Measurements from ENCODE around the gene TATDN2. TPM values are rescaled to one million over a fixed set of nuclear protein-coding genes. Genes with fewer than 3 reads are reported as not detected.
"Not testable (repeated sequence)": the region's sequence is repeated elsewhere in the genome, so short reads cannot be mapped to it uniquely, and the experiment has no call there.

TATDN2 gene
- total and polyA plus RNA-seq, 5 experiments from 2014 or later, result 11.5 to 71.1 (median 20.9) TPM

- H3K4me1 Mint-ChIP-seq, result peaks cover 13 to 29% (median 23%) of the 10 kb centered on the region in 4 donors
- peak; percentile 42 to 54 for ATAC-seq
- peaks cover 0 to 37% (median 1%) of the 10 kb centered on the region in 3 donors for H3K36me3 Mint-ChIP-seq
- H3K4me3 Mint-ChIP-seq, result peak overlapping the region in 1 of 10 donors; percentile 12
- H3K27ac Mint-ChIP-seq, result peak overlapping the region in 6 of 10 donors; percentile 8 to 67 (median 56)
- H3K9me3 Mint-ChIP-seq, result no peaks in the 10 kb centered on the region
- no peaks in the 10 kb centered on the region for H3K27me3 Mint-ChIP-seq
- peak in 3 of 10 donors; percentile 33 to 67 (median 61) for DNase-seq
- POLR2A ChIA-PET, result interaction anchor here (0.6 to 1.6 kb wide), 2 partner anchors 16 to 143 kb away, joined by 3 to 4 read pairs; no protein-coding TSS in a partner anchor
Measured at GRCh38 chr3:10286596-10287295, 38.5 kb downstream of the TATDN2 start.

DNA sequence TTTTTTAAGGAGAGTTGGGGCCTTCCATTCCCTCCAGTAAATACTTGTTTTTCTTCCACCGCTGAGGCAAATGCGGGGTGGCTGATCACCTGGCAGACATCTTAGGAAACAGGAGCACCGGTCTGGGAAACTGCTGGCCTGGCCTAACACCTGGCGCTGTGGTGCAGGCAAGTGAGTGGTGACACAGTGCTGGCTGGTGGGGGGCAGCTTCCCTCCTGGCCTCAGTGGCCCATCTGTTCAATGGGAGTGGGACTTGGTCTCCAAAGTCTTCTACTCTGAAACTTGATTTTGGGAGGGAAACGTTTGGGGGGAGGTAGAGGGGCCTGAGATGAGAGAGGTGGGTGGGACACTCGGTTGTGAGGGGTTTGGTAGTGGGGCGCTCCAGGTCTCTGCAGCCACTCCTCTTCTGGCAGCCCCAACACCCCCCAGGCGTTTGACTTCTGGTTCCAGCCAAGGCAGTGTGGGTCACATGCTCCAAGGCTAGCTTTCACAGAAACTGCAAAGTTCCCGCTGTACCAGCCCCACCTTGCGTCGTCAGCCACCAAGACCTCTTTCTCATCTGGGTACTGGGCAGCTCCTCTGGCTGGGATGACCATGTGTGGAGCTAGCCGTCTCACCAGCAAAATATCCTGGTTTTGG lies 39.8 kb downstream of the TATDN2 start:
- POLR2A ChIA-PET, result interaction anchor here (0.5 kb wide), 1 partner anchor 16 kb away, joined by 3 read pairs; no protein-coding TSS in a partner anchor
- Mint-ChIP-seq H3K27ac (peak overlapping the region in 1 of 10 donors; percentile 77), H3K36me3 (peaks cover 0 to 34% (median 1%) of the 10 kb centered on the region in 3 donors), H3K4me1 (peaks cover 15 to 36% (median 30%) of the 10 kb centered on the region in 4 donors), H3K4me3 (no peak overlapping the region), H3K27me3 (no peaks in the 10 kb centered on the region), H3K9me3 (no peaks in the 10 kb centered on the region)
- ATAC-seq, result no peak
- DNase-seq, result no peak

DNA sequence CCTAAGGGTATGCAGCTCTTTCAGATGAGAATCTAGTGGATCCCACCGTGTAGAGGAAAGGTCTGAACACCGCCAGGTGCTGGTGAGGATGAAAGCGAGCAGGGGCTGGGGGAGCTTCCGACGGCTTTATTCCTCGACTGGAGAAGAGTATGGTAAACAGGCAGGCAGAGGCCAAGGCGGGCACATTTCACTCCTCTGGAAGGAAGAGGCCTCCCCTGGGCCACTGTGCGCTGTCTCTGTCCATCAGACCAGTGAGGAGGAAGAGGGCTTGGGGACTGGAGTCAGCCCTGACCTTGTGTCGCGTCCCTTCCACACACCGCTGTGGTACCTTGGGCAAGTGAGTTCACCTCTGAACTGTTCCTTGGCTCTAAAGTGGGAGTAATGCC lies 40.3 kb downstream of the TATDN2 start:
- Mint-ChIP-seq H3K4me3 (no peak overlapping the region), H3K36me3 (peaks cover 0 to 29% (median 0%) of the 10 kb centered on the region in 3 donors), H3K27ac (no peak overlapping the region), H3K4me1 (peaks cover 15 to 36% (median 32%) of the 10 kb centered on the region in 4 donors), H3K27me3 (no peaks in the 10 kb centered on the region), H3K9me3 (no peaks in the 10 kb centered on the region)
- no peak for ATAC-seq
- no peak for DNase-seq
- POLR2A ChIA-PET, result interaction anchor here (0.5 kb wide), 1 partner anchor 17 kb away, joined by 3 read pairs; no protein-coding TSS in a partner anchor

DNA sequence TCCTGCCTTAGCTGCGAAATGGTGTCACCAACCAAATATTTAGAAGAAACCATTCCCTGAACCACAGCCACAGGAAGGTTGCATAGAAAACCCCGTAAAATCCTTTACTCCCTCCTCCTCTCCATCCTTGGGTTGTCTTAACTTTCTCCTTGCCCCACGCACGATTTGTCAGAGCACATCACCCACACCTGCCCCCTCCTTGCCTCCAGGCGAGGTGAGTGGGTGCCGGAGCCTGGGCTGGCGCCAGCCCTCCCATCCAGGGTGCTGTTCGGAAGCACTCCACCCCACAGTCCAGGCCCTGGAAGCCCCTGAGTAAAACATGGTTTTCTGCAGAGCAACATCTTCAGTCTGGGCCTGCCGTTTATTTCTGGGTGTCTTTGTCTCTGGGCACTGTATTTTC lies 40.8 kb downstream of the TATDN2 start:
- POLR2A ChIA-PET, result no interaction called here
- Mint-ChIP-seq H3K4me1 (peaks cover 17 to 33% (median 29%) of the 10 kb centered on the region in 4 donors), H3K36me3 (peaks cover 0 to 28% (median 0%) of the 10 kb centered on the region in 3 donors), H3K27ac (no peak overlapping the region), H3K27me3 (no peaks in the 10 kb centered on the region), H3K4me3 (no peak overlapping the region), H3K9me3 (no peaks in the 10 kb centered on the region)
- DNase-seq, result no peak
- ATAC-seq, result no peak

- POLR2A ChIA-PET, result interaction anchor here (1.2 kb wide), 1 partner anchor 22 kb away, joined by 4 read pairs; no protein-coding TSS in a partner anchor
- Mint-ChIP-seq H3K27me3 (no peaks in the 10 kb centered on the region), H3K4me3 (no peak overlapping the region), H3K4me1 (peaks cover 15 to 25% (median 24%) of the 10 kb centered on the region in 4 donors), H3K36me3 (peaks cover 0 to 32% (median 0%) of the 10 kb centered on the region in 3 donors), H3K27ac (peak overlapping the region in 1 of 10 donors; percentile 43), H3K9me3 (no peaks in the 10 kb centered on the region)
- DNase-seq (no peak), ATAC-seq (no peak)
Measured at GRCh38 chr3:10289787-10290355, 41.6 kb downstream of the TATDN2 start.

- POLR2A ChIA-PET, result interaction anchor here (1.2 kb wide), 1 partner anchor 22 kb away, joined by 4 read pairs; no protein-coding TSS in a partner anchor
- no peaks in the 10 kb centered on the region for H3K9me3 Mint-ChIP-seq
- H3K27me3 Mint-ChIP-seq, result no peaks in the 10 kb centered on the region
- ATAC-seq (no peak), DNase-seq (no peak)
- peaks cover 0 to 35% (median 0%) of the 10 kb centered on the region in 3 donors for H3K36me3 Mint-ChIP-seq
- peaks cover 12 to 21% (median 18%) of the 10 kb centered on the region in 4 donors for H3K4me1 Mint-ChIP-seq
- peak overlapping the region in 1 of 10 donors; percentile 43 for H3K27ac Mint-ChIP-seq
- no peak overlapping the region for H3K4me3 Mint-ChIP-seq
Measured at GRCh38 chr3:10290481-10291176, 42.4 kb downstream of the TATDN2 start.

GRCh38 chr3:10291641-10292040 lies 43.4 kb downstream of the TATDN2 start:
- H3K4me3 Mint-ChIP-seq, result no peak overlapping the region
- H3K4me1 Mint-ChIP-seq, result peaks cover 12 to 21% (median 17%) of the 10 kb centered on the region in 4 donors
- DNase-seq (no peak), ATAC-seq (no peak)
- peaks cover 0 to 44% (median 2%) of the 10 kb centered on the region in 3 donors for H3K36me3 Mint-ChIP-seq
- POLR2A ChIA-PET, result no interaction called here
- H3K27me3 Mint-ChIP-seq, result no peaks in the 10 kb centered on the region
- H3K27ac Mint-ChIP-seq, result peak overlapping the region in 5 of 10 donors; percentile 16 to 87 (median 53)
- H3K9me3 Mint-ChIP-seq, result no peaks in the 10 kb centered on the region

GRCh38 chr3:10292505-10293419 lies 44.5 kb downstream of the TATDN2 start, which contains the start of gene GHRL:
Gene GHRL (minus strand): TSS chr3:10292947. CDS start chr3:10290180, 2,767 bp downstream.
- peak; percentile 27 to 37 for ATAC-seq
- peak within 1 kb of the TSS in 8 of 10 donors; percentile 43 to 81 (median 68) for H3K27ac Mint-ChIP-seq
- peak within 1 kb of the TSS in 3 of 10 donors; percentile 18 to 62 (median 31) for H3K4me3 Mint-ChIP-seq
- DNase-seq, result peak in 1 of 10 donors; percentile 19
- H3K9me3 Mint-ChIP-seq, result no peaks in the 10 kb centered on the region
- H3K27me3 Mint-ChIP-seq, result no peaks in the 10 kb centered on the region
- POLR2A ChIA-PET, result no interaction called here
- peaks cover 7 to 21% (median 12%) of the 10 kb centered on the region in 4 donors for H3K4me1 Mint-ChIP-seq
- H3K36me3 Mint-ChIP-seq, result peaks cover 0 to 46% (median 6%) of the 10 kb centered on the region in 3 donors

- H3K4me3 Mint-ChIP-seq, result peak overlapping the region in 1 of 10 donors; percentile 47
- no peak for DNase-seq
- H3K9me3 Mint-ChIP-seq, result no peaks in the 10 kb centered on the region
- ATAC-seq, result no peak
- POLR2A ChIA-PET, result no interaction called here
- no peaks in the 10 kb centered on the region for H3K27me3 Mint-ChIP-seq
- peak overlapping the region in 5 of 10 donors; percentile 51 to 84 (median 55) for H3K27ac Mint-ChIP-seq
- peaks cover 7 to 25% (median 14%) of the 10 kb centered on the region in 4 donors for H3K4me1 Mint-ChIP-seq
- peaks cover 0 to 43% (median 7%) of the 10 kb centered on the region in 3 donors for H3K36me3 Mint-ChIP-seq
Measured at GRCh38 chr3:10294030-10294586, 45.8 kb downstream of the TATDN2 start.

GRCh38 chr3:10298064-10298463 lies 49.8 kb downstream of the TATDN2 start:
- peaks cover 6 to 23% (median 10%) of the 10 kb centered on the region in 4 donors for H3K4me1 Mint-ChIP-seq
- H3K9me3 Mint-ChIP-seq, ATAC-seq, H3K27me3 Mint-ChIP-seq, POLR2A ChIA-PET, DNase-seq, H3K4me3 Mint-ChIP-seq, H3K27ac Mint-ChIP-seq: not testable (repeated sequence)
- H3K36me3 Mint-ChIP-seq, result peaks cover 0 to 73% (median 18%) of the 10 kb centered on the region in 3 donors

GRCh38 chr3:10299175-10299574 lies 50.9 kb downstream of the TATDN2 start:
- H3K4me1 Mint-ChIP-seq, result peaks cover 5 to 16% (median 8%) of the 10 kb centered on the region in 4 donors
- peak overlapping the region in 8 of 10 donors; percentile 35 to 85 (median 58) for H3K27ac Mint-ChIP-seq
- no peak for ATAC-seq

More at GRCh38 chr3:10299175-10299574, 50.9 kb downstream of the TATDN2 start:
- Mint-ChIP-seq H3K9me3 (no peaks in the 10 kb centered on the region), H3K36me3 (peaks cover 0 to 79% (median 20%) of the 10 kb centered on the region in 3 donors), H3K27me3 (no peaks in the 10 kb centered on the region), H3K4me3 (no peak overlapping the region)
- POLR2A ChIA-PET, result interaction anchor here (0.7 kb wide), 1 partner anchor 610 kb away, joined by 3 read pairs; no protein-coding TSS in a partner anchor
- no peak for DNase-seq

Measured in naive thymus-derived CD8-positive, alpha-beta T cell (primary cell).